ENCODE results near the gene RPS8.

DNA sequence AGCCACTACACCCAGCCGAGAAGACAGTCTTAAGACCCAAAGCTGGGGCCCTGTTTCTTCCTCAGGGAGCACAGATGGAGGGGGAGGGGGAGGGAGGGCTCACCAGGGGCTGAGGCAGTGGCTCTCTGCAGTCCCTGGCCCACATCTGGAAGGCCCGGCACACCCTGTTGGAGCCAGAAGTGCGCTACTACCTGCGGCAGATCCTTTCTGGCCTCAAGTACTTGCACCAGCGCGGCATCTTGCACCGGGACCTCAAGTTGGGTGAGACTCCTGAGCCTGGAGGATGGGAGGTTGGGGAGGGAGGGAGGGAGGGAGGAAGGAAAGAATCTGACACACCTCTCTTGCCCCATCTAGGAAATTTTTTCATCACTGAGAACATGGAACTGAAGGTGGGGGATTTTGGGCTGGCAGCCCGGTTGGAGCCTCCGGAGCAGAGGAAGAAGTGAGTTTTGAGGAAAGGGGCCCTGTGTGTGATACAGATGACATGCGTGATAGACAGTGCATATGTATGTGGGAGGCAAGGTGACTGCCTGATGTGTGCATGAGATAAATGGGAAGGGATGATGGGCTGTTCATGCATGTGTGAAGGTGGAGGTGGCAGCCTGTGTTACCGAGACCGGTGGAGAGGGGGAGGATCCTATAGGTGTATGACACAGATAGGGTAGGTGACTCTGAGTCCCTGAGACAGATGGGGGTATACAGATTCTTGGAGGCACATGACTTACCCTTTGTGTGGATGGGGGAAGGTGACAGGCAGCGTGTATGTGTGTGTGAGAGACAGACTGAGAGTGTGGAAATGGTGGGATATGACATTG lies 26.4 kb downstream of the RPS8 start:
- TF ChIP-seq EZH2 (optimal IDR thresholded peaks at IDR 0.05; ENCODE audit: low read depth, low read length) (no peak), EZH2phosphoT487 (IDR thresholded peaks at IDR 0.05; ENCODE audit: low read length) (no peak)
- TF ChIP-seq, protein P1, sequence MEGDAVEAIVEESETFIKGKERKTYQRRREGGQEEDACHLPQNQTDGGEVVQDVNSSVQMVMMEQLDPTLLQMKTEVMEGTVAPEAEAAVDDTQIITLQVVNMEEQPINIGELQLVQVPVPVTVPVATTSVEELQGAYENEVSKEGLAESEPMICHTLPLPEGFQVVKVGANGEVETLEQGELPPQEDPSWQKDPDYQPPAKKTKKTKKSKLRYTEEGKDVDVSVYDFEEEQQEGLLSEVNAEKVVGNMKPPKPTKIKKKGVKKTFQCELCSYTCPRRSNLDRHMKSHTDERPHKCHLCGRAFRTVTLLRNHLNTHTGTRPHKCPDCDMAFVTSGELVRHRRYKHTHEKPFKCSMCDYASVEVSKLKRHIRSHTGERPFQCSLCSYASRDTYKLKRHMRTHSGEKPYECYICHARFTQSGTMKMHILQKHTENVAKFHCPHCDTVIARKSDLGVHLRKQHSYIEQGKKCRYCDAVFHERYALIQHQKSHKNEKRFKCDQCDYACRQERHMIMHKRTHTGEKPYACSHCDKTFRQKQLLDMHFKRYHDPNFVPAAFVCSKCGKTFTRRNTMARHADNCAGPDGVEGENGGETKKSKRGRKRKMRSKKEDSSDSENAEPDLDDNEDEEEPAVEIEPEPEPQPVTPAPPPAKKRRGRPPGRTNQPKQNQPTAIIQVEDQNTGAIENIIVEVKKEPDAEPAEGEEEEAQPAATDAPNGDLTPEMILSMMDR (IDR thresholded peaks at IDR 0.05; ENCODE audit: low read length): no peak

Data from MM.1S (cell line).